Kidney capillary endothelial cell (primary cell): ENCODE data around the gene SYNPO2L.
"Not testable (repeated sequence)": the region's sequence is repeated elsewhere in the genome, so short reads cannot be mapped to it uniquely, and the experiment has no call there.

ENCODE experiments used
- DNase-seq: peaks from one replicate; pipeline ENCODE4 v3.0.0-alpha.2; 2018; ENCODE audit warnings: low spot score

The SYNPO2L gene

GRCh38 chr10:73617143-73617542 is 38.7 kb downstream of the SYNPO2L start:
- DNase-seq = not testable (repeated sequence)

GRCh38 chr10:73614720-73615119 is 41.1 kb downstream of the SYNPO2L start:
- DNase-seq = no peak

DNA sequence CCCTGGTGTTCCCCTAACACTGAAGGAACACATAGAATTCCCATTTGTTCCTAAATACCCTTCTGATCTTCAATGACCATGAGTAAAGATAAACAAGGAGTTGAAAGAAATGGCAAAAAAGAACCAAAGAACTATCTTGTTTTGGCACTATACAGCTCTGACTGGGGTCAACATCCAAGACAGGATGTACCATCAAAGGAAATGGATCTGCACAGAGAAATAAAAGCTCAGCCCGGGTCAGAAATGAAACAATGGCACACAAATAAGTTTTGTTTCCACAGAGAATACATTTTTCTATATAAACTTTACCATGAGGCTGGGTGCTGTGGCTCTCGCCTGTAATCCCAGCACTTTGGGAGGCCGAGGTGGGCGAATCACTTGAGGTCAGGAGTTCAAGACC is 46.7 kb downstream of the SYNPO2L start:
- DNase-seq = no peak

- peak; percentile 63 for DNase-seq
Observed at GRCh38 chr10:73601486-73601921, 54.3 kb downstream of the SYNPO2L start.

DNA sequence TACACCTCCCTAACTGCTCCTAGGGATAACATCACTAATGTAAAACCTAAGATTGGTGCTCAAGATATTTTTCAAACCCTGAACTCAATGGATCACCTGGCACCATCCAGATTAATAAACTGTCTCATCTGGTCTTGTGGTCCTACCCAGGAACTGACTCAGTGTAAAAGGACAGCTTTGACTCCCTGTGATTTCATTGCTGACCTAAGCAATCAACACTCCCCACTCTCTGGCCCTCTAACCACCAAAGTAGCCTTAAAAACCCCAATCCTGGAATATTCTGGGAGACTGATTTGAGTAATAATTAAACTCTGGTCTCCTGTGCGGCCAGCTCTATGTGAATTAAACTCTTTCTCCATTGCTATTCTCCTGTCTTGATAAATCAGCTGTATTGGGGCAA is 58.5 kb downstream of the SYNPO2L start:
- no peak for DNase-seq
